Umbilical cord (tissue), 2 donors: ENCODE measurements around the gene EBF3. TPM values are rescaled to one million over a fixed set of nuclear protein-coding genes. Genes with fewer than 3 reads are reported as not detected.

Source experiments
- DNase-seq: peaks from one replicate; pipeline ENCODE4 v3.0.0-alpha.2; 2015; ENCODE audit warnings: low spot score
- total RNA-seq: library from RNA; depleted of rRNA; stranded (reverse); fragments of >200 nt; gene quantifications from one replicate; pipeline ENCODE4 v1.2.3, GENCODE V29; 2014; ENCODE audit warnings: low replicate concordance; ENCODE audit not compliant: insufficient read depth

Gene EBF3
- total RNA-seq, 1 donor from 2014 or later: 3.6 TPM

- no peak for DNase-seq
Measured at GRCh38 chr10:129854158-129854557, 109.9 kb downstream of the EBF3 start.

DNA sequence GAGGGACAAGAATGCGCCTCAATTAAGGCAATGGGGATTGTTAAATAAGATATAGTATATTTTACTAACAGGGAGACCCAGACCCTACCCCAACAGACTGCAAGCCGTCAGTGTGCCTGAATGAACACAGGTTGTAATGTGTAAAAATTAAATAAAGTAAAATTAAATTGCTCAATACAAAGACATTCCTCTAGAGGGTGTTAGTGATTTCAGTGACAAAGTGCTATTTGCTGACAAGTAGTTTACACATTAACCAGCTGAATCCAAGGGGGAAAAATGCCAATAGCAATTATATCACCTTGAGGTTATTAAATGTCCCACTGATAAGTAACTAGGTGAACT lies 110.5 kb downstream of the EBF3 start:
- no peak for DNase-seq

GRCh38 chr10:129852829-129853561 lies 111.1 kb downstream of the EBF3 start:
- DNase-seq: no peak

- DNase-seq: no peak
Measured at GRCh38 chr10:129851941-129852640, 112.0 kb downstream of the EBF3 start.

GRCh38 chr10:129850790-129851189 lies 113.3 kb downstream of the EBF3 start:
- no peak for DNase-seq

DNA sequence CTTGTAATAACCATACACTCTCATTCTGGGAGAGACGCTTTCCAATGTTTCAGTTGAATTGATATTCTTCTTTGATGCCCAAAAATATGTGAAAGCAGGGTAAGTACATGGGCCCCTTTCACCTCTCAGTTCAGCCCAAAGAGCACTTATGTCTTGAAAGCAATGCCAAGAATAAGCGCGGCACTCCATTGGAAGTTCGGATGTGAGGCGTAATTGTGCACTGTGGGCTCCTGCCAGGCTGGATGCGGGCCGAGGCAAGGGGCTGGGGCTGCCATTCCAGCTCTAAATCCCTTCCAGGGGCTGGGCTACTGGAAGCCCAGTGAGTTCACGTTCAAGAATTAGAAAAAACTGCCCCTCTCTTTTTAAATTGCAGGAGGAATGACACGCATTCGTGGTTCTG lies 113.8 kb downstream of the EBF3 start:
- DNase-seq: no peak

DNA sequence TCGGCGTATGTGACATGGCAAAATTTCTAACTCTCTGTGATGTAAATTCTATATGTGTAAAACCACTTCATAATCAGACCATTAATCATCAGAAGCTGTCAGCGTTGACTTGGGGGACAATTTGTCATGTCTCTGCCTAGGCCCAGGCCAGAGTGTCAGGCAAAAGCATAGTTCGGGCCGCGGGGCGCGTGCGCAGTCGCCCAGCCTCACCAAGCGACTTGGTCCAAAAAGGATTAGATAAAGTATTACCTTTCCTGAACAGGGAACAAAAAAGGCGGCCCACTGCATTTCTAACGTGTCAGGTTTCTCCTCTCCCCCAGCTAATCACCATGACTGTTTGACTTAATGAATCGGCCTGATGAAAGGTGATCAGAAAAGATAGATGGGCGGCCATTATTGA lies 114.2 kb downstream of the EBF3 start:
- no peak for DNase-seq

DNA sequence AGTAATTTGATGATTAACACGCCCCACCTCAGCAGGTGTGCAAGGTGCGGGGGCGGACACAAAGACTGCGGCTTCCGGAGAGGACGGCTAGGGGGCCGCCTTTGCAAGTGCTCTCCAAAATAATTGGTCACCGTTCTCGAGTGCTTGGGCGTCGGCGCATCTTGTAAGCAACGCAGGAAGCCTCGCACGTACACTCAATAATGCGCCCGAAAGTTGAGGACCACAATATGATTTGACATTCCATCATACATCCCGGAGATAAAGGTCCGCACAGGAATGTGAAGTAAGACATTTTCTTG lies 114.7 kb downstream of the EBF3 start:
- DNase-seq: no peak

GRCh38 chr10:129848696-129849451 lies 115.2 kb downstream of the EBF3 start:
- DNase-seq: no peak

DNA sequence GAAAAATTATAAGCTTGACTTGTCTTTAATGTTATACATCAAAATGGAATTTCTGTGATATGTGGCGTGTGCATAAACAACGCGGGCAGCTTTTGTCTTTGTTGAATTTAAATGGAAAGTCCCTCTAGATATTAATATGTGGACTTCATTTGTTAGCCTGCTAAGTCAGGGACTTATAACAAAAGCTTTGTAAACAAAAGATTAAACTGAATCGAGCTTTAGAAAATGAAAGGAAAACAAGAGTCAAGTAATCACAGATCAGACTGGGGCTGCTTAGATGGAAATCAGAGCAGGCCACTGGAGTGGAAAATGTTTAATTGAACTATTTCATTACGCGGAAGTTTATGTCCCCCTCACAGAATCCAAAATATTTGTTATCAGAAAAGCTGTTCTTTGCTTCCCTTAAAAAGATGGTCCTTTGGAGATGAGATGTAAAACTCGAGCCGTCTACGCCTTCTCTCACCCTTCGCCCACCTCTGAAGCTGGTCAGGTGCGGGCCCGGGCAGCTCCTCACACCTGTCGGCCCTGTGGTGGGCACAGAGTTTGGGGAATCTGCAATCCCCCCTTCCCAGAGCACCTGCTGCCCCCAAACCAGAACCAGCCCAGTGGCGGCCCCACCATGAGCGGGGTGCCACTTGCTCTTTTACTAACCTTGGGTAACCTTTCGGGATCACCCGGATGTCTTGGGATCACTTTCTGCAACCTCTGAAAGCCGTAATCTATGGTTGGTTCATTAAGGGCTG lies 116.2 kb downstream of the EBF3 start:
- no peak for DNase-seq

- DNase-seq: no peak
Measured at GRCh38 chr10:129846991-129847391, 117.1 kb downstream of the EBF3 start.

- DNase-seq: no peak
Measured at GRCh38 chr10:129845111-129845753, 118.8 kb downstream of the EBF3 start.

GRCh38 chr10:129844216-129844766 lies 119.8 kb downstream of the EBF3 start:
- DNase-seq: no peak

DNA sequence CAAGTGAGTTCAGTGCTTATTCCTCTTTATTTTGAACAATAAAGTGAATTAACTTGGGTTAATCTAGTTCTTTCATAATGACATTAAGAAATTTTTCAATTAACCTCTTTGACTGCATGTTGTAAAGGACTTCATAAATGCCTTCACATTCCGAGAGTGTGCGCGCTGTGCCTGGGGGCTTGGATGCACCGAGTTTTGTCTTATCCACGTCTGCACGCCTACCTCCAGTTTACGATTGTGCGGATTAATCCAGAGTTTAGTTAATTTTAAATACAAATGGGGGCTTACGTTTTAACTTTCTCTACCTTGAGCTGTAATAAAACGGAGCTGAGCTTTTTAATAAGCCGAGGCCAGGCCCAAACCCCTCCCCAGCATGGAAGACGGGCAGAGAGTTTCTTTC lies 120.4 kb downstream of the EBF3 start:
- no peak for DNase-seq

DNA sequence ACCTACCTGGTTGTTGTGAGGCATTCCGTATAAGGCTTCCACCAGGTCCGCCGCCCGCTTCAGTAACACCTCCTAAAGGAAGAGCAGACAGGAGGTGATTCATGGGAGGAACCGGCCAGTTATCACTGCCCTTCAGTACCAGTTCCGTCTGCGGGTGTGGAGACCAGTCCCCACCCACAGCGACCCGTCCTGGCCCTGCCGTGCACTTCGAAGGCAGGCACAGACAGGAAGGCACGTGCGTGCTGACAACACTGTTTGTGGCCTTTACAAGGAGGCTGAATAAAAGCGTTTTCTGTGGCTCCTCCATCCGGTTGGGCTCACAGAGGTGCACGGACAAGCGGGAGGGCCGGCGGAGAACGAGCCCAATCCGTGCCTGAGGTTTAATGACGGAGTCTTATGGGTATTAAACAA lies 120.9 kb downstream of the EBF3 start:
- DNase-seq: no peak

DNA sequence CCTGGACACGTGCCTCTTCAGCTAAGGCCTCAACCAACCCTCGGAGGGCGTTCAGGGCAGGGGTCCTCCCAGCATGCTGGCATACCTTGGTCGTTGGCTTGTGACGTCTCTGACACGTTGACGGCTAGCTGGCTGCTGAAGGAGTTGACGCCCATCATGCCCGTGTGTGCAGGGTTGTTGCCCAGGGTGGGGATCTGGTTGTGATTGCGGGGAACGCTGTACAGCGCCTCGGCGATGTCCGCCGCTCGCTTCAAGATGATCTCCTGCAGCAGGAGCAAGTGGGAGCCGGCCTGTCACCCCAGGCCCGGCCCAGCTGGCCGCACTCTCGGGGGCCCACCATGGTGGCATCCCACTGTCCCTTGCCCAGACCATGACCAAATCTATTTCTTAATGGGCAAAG lies 122.0 kb downstream of the EBF3 start:
- DNase-seq: no peak

GRCh38 chr10:129841590-129841989 lies 122.5 kb downstream of the EBF3 start:
- no peak for DNase-seq

- no peak for DNase-seq
Measured at GRCh38 chr10:129841071-129841470, 123.0 kb downstream of the EBF3 start.

DNA sequence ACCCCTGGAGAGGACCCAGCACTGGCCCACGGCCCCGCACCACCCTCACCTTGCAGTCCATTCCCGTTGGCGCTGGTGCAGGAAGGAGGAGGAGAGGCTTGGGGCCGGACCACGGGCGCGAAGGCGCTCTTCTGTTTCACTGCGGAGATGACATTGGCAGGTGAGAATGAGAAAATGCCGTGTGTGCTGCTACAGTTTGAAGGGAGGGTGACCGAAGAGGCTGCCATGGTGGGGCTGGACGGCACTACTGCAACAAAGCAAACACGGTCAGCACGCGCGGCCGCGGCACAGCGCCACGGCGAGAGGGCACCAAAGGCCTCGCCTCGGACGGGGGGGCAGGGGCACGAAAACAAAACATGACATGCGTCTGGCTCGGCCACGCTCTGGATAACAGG lies 123.9 kb downstream of the EBF3 start:
- no peak for DNase-seq

DNA sequence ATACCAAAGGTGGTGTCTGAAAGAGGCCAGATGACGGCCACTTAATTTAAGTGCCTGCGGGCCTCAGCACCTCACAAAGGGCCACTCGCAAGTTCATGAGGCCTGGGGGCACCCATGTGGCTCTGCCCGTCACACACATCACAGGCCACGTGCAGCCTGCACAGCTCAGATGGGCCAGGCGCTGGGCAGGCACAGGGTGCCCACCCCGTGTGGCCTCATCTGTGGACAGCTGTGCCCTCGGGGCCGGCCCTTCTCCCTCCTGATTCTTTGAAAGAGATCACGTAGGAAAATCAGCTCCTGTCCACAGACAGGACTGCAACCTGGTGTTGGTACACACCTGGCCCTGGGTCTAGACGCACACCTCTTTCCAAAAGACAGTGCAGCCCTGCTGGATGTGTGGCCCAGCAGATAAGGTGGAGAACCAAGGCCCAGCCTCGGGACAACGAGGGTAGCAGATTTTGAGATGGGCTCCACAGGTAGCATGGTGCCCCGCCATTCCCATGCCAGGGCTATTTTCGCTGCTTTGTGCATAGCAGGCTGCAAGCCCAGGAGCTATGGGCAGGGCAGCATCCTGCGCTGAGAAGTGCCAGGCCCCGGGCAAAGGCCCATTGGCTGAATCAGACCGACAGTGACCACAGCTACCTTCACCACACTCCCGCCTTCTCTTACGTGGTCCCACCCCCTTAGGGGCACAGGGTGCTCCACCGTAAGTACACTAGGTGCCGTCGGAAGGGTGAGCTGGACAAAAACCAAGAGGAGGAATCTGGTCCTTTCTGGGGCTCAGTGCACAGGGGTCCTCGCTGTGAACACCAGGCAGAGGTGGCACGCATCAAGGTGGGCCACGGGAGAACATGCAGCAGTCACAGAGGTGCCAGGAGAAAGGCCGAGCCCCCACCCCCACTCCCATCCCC lies 124.5 kb downstream of the EBF3 start:
- no peak for DNase-seq
